Measurements from ENCODE around the gene HSPB7. TPM values are rescaled to one million over a fixed set of nuclear protein-coding genes. Genes with fewer than 3 reads are reported as not detected.
"Not testable (repeated sequence)": the region's sequence is repeated elsewhere in the genome, so short reads cannot be mapped to it uniquely, and the experiment has no call there.

HSPB7 gene
- total RNA-seq, 1 experiment from 2014 or later: not detected

- Mint-ChIP-seq H3K27me3 (ENCODE audit: insufficient read depth, unreplicated experiment) (no peaks in the 10 kb centered on the region), H3K9me3 (ENCODE audit: unreplicated experiment) (no peaks in the 10 kb centered on the region), H3K27ac (ENCODE audit: unreplicated experiment) (no peak overlapping the region), H3K4me3 (ENCODE audit: unreplicated experiment) (no peak overlapping the region), H3K36me3 (ENCODE audit: insufficient read depth, unreplicated experiment) (no peaks in the 10 kb centered on the region), H3K4me1 (ENCODE audit: low read depth, unreplicated experiment) (no peaks in the 10 kb centered on the region)
- Histone ChIP-seq H3K36me3 (ENCODE audit: control insufficient read depth, insufficient read depth, low read length) (no peaks in the 10 kb centered on the region), H3K9me3 (no peaks in the 10 kb centered on the region), H3K4me1 (no peaks in the 10 kb centered on the region), H3K4me3 (ENCODE audit: low read depth, low read length) (no peak overlapping the region), H3K27me3 (replicated peaks; ENCODE audit: control insufficient read depth, insufficient read depth, low read length) (no peaks in the 10 kb centered on the region)
- intact Hi-C loops (cut with micrococcal nuclease; ENCODE audit: unreplicated experiment): no loop called here
- BruUV-seq (replicated peaks): no TSS peak
- TF ChIP-seq, protein P1, sequence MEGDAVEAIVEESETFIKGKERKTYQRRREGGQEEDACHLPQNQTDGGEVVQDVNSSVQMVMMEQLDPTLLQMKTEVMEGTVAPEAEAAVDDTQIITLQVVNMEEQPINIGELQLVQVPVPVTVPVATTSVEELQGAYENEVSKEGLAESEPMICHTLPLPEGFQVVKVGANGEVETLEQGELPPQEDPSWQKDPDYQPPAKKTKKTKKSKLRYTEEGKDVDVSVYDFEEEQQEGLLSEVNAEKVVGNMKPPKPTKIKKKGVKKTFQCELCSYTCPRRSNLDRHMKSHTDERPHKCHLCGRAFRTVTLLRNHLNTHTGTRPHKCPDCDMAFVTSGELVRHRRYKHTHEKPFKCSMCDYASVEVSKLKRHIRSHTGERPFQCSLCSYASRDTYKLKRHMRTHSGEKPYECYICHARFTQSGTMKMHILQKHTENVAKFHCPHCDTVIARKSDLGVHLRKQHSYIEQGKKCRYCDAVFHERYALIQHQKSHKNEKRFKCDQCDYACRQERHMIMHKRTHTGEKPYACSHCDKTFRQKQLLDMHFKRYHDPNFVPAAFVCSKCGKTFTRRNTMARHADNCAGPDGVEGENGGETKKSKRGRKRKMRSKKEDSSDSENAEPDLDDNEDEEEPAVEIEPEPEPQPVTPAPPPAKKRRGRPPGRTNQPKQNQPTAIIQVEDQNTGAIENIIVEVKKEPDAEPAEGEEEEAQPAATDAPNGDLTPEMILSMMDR (IDR thresholded peaks at IDR 0.05; ENCODE audit: insufficient read depth in 1 of 2, low read depth in 1 of 2, low read length in 1 of 2, severe bottlenecking in 1 of 2, unreplicated experiment in 1 of 2): no peak
- no peak for DNase-seq
- ChIA-PET CTCF (no interaction called here), POLR2A (no interaction called here)
Measured at GRCh38 chr1:16006010-16006409, 11.8 kb downstream of the HSPB7 start.

DNA sequence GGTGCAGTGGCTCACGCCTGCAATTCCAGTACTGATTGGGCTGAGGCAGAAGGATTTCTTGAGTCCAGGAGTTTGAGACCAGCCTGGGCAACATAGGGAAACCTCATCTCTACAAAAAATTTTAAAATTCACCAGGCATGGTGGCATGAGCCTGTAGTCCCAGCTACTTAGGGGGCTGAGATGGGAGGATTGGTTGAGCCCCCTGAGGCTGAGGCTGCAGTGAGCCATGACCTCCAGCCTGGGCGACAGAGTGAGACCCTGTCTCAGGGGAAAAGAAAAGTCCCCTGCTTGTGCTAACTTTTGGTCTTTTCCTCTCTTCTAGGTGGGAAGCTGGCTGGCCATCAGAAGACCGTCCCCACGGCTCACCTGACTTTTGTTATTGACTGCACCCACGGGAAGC, 12.2 kb downstream of the HSPB7 start:
- no peak overlapping the region for H3K27ac Mint-ChIP-seq (ENCODE audit: unreplicated experiment)
- no peaks in the 10 kb centered on the region for H3K27me3 Mint-ChIP-seq (ENCODE audit: insufficient read depth, unreplicated experiment)
- no TSS peak for BruUV-seq (replicated peaks)
- no peak for DNase-seq
- ChIA-PET POLR2A (no interaction called here), CTCF (no interaction called here)
- H3K4me3 Mint-ChIP-seq (ENCODE audit: unreplicated experiment): no peak overlapping the region
- Histone ChIP-seq H3K9me3 (no peaks in the 10 kb centered on the region), H3K4me1 (no peaks in the 10 kb centered on the region), H3K36me3 (ENCODE audit: control insufficient read depth, insufficient read depth, low read length) (no peaks in the 10 kb centered on the region), H3K4me3 (ENCODE audit: low read depth, low read length) (no peak overlapping the region), H3K27me3 (replicated peaks; ENCODE audit: control insufficient read depth, insufficient read depth, low read length) (no peaks in the 10 kb centered on the region)
- no peaks in the 10 kb centered on the region for H3K4me1 Mint-ChIP-seq (ENCODE audit: low read depth, unreplicated experiment)
- TF ChIP-seq, protein P1 (IDR thresholded peaks at IDR 0.05; ENCODE audit: insufficient read depth in 1 of 2, low read depth in 1 of 2, low read length in 1 of 2, severe bottlenecking in 1 of 2, unreplicated experiment in 1 of 2): no peak
- H3K9me3 Mint-ChIP-seq (ENCODE audit: unreplicated experiment): no peaks in the 10 kb centered on the region
- intact Hi-C loops (cut with micrococcal nuclease; ENCODE audit: unreplicated experiment): no loop called here
- no peaks in the 10 kb centered on the region for H3K36me3 Mint-ChIP-seq (ENCODE audit: insufficient read depth, unreplicated experiment)

DNA sequence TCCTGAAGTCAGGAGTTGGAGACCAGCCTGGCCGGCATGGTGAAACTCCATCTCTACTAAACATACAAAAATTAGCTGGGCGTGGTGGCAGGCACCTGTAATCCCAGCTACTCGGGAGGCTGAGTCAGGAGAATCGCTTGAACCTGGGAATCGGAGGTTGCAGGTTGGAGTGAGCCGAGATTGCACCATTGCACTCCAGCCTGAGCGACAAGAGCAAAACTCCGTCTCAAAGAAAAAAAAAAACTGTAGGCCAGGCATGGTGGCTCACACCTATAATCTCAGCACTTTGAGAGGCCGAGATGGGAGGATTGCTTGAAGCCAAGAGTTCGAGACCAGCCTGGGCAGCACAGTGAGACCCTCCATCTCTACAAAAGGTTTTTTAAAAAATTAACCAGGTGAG, 16.6 kb downstream of the HSPB7 start:
- DNase-seq; H3K36me3 ChIP-seq (ENCODE audit: control insufficient read depth, insufficient read depth, low read length); POLR2A ChIA-PET; H3K27me3 ChIP-seq (replicated peaks; ENCODE audit: control insufficient read depth, insufficient read depth, low read length); H3K9me3 Mint-ChIP-seq (ENCODE audit: unreplicated experiment); intact Hi-C loops (cut with micrococcal nuclease; ENCODE audit: unreplicated experiment); H3K4me1 ChIP-seq; H3K4me3 Mint-ChIP-seq (ENCODE audit: unreplicated experiment); CTCF ChIA-PET; H3K27ac Mint-ChIP-seq (ENCODE audit: unreplicated experiment); BruUV-seq (replicated peaks); H3K36me3 Mint-ChIP-seq (ENCODE audit: insufficient read depth, unreplicated experiment); H3K27me3 Mint-ChIP-seq (ENCODE audit: insufficient read depth, unreplicated experiment); H3K9me3 ChIP-seq; H3K4me1 Mint-ChIP-seq (ENCODE audit: low read depth, unreplicated experiment); H3K4me3 ChIP-seq (ENCODE audit: low read depth, low read length): not testable (repeated sequence)

DNA sequence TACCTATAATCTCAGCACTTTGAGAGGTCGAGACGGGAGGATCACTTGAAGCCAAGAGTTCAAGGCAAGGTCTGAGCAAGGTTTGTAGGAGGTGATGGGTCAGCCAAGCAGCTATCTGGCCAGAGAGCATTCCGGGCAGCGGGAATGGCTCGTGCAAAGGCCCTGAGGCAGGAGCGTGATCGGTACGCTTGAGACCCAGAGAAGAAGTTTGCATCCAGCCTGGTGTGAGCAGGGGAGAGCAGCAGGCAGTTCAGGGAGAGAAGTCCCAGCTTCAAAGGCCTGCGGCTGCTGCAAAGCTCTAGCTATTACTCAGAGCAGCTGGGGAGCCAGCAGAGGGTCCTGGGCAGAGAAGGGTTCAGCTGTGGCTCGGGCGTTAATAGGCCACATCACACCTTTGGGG, 18.9 kb downstream of the HSPB7 start:
- Histone ChIP-seq H3K9me3 (no peaks in the 10 kb centered on the region), H3K4me3 (ENCODE audit: low read depth, low read length) (no peak overlapping the region), H3K4me1 (no peaks in the 10 kb centered on the region), H3K27me3 (replicated peaks; ENCODE audit: control insufficient read depth, insufficient read depth, low read length) (no peaks in the 10 kb centered on the region), H3K36me3 (ENCODE audit: control insufficient read depth, insufficient read depth, low read length) (no peaks in the 10 kb centered on the region)
- ChIA-PET POLR2A (no interaction called here), CTCF (no interaction called here)
- H3K27ac Mint-ChIP-seq (ENCODE audit: unreplicated experiment): no peak overlapping the region
- no TSS peak for BruUV-seq (replicated peaks)
- no peaks in the 10 kb centered on the region for H3K36me3 Mint-ChIP-seq (ENCODE audit: insufficient read depth, unreplicated experiment)
- TF ChIP-seq, protein P1 (IDR thresholded peaks at IDR 0.05; ENCODE audit: insufficient read depth in 1 of 2, low read depth in 1 of 2, low read length in 1 of 2, severe bottlenecking in 1 of 2, unreplicated experiment in 1 of 2): no peak
- H3K27me3 Mint-ChIP-seq (ENCODE audit: insufficient read depth, unreplicated experiment): no peaks in the 10 kb centered on the region
- DNase-seq: no peak
- no peaks in the 10 kb centered on the region for H3K4me1 Mint-ChIP-seq (ENCODE audit: low read depth, unreplicated experiment)
- no peak overlapping the region for H3K4me3 Mint-ChIP-seq (ENCODE audit: unreplicated experiment)
- intact Hi-C loops (cut with micrococcal nuclease; ENCODE audit: unreplicated experiment): no loop called here
- no peaks in the 10 kb centered on the region for H3K9me3 Mint-ChIP-seq (ENCODE audit: unreplicated experiment)
